ENCODE data around the gene KBTBD13. TPM values are rescaled to one million over a fixed set of nuclear protein-coding genes. Genes with fewer than 3 reads are reported as not detected.

KBTBD13 gene
- total RNA-seq, 4 donors from 2014 or later: not detected

GRCh38 chr15:65057549-65057940 lies 19.0 kb upstream of the KBTBD13 start:
- Histone ChIP-seq H3K27ac (peak overlapping the region in 3 of 4 donors; percentile 74 to 95 (median 93)), H3K4me1 (peaks cover 4 to 89% (median 27%) of the 10 kb centered on the region in 3 donors), H3K9me3 (no peaks in the 10 kb centered on the region), H3K36me3 (peaks cover 0 to 72% of the 10 kb centered on the region in 2 donors), H3K4me3 (no peak overlapping the region), H3K27me3 (no peaks in the 10 kb centered on the region)
- 84% methylated on average over 3 of the region's 8 CpGs; no CpG with 5 or more reads in 1 of the 2 donors for WGBS, 2 donors (ENCODE audit: low coverage in 1 of 2)
- TF ChIP-seq POLR2AphosphoS5 (IDR thresholded peaks at IDR 0.05) (no peak), POLR2A (IDR thresholded peaks at IDR 0.05) (no peak), EP300 (IDR thresholded peaks at IDR 0.05) (no peak), CTCF (IDR thresholded peaks at IDR 0.05) (no peak)
- ATAC-seq: no peak

- peaks cover 4 to 100% (median 38%) of the 10 kb centered on the region in 3 donors for H3K4me1 ChIP-seq
These were observed 17.9 kb upstream of the KBTBD13 start for GRCh38 chr15:65058394-65059368.

GRCh38 chr15:65059369-65059750 lies 17.2 kb upstream of the KBTBD13 start:
- Histone ChIP-seq H3K27me3 (no peaks in the 10 kb centered on the region), H3K9me3 (no peaks in the 10 kb centered on the region), H3K4me1 (peaks cover 4 to 100% (median 41%) of the 10 kb centered on the region in 3 donors), H3K27ac (peak overlapping the region; percentile 74 to 99 (median 94)), H3K36me3 (peaks cover 0 to 61% of the 10 kb centered on the region in 2 donors), H3K4me3 (no peak overlapping the region)
- WGBS, 2 donors (ENCODE audit: low coverage in 1 of 2): 83% methylated on average over 1 of the region's 3 CpGs; no CpG with 5 or more reads in 1 of the 2 donors
- ATAC-seq: no peak
- TF ChIP-seq EP300 (IDR thresholded peaks at IDR 0.05) (no peak), POLR2AphosphoS5 (IDR thresholded peaks at IDR 0.05) (no peak), POLR2A (IDR thresholded peaks at IDR 0.05) (no peak), CTCF (IDR thresholded peaks at IDR 0.05) (no peak)

More at GRCh38 chr15:65058394-65059368, 17.9 kb upstream of the KBTBD13 start:
- no peak for TF ChIP-seq EP300 (IDR thresholded peaks at IDR 0.05)
- no peak for TF ChIP-seq POLR2AphosphoS5 (IDR thresholded peaks at IDR 0.05)
- no peak for TF ChIP-seq POLR2A (IDR thresholded peaks at IDR 0.05)
- no peak for TF ChIP-seq CTCF (IDR thresholded peaks at IDR 0.05)
- 88% methylated on average over 11 of the region's 16 CpGs; no CpG with 5 or more reads in 1 of the 2 donors for WGBS, 2 donors (ENCODE audit: low coverage in 1 of 2)
- Histone ChIP-seq H3K4me3 (no peak overlapping the region), H3K9me3 (no peaks in the 10 kb centered on the region), H3K27ac (peak overlapping the region; percentile 74 to 99 (median 94)), H3K36me3 (peaks cover 0 to 66% of the 10 kb centered on the region in 2 donors), H3K27me3 (no peaks in the 10 kb centered on the region)
- no peak for ATAC-seq

GRCh38 chr15:65059931-65060596 lies 16.5 kb upstream of the KBTBD13 start:
- H3K36me3 ChIP-seq: peaks cover 0 to 56% of the 10 kb centered on the region in 2 donors
- H3K27me3 ChIP-seq: no peaks in the 10 kb centered on the region
- 46 to 51% methylated on average over 2 to 4 of the region's 4 CpGs for WGBS, 2 donors (ENCODE audit: low coverage in 1 of 2)
- TF ChIP-seq CTCF (IDR thresholded peaks at IDR 0.05) (no peak), POLR2A (IDR thresholded peaks at IDR 0.05) (no peak), POLR2AphosphoS5 (IDR thresholded peaks at IDR 0.05) (no peak), EP300 (IDR thresholded peaks at IDR 0.05) (no peak)
- H3K4me1 ChIP-seq: peaks cover 4 to 100% (median 38%) of the 10 kb centered on the region in 3 donors
- H3K4me3 ChIP-seq: no peak overlapping the region
- no peak for ATAC-seq
- no peaks in the 10 kb centered on the region for H3K9me3 ChIP-seq
- peak overlapping the region; percentile 74 to 99 (median 94) for H3K27ac ChIP-seq
